CD8-positive, alpha-beta memory T cell (primary cell): ENCODE results near the gene P4HTM. TPM values are rescaled to one million over a fixed set of nuclear protein-coding genes. Genes with fewer than 3 reads are reported as not detected.

Experiments
- CTCF ChIA-PET: fragments of 350-600 bp; sonication (Branson Sonifier 250); formaldehyde crosslinking; loops from one replicate; lab custom pipeline; 2021; ENCODE audit warnings: antibody characterized with exemption; lab: Charles Lee
- POLR2A ChIA-PET: fragments of 350-600 bp; sonication (Branson Sonifier 250); formaldehyde crosslinking; loops from one replicate; lab custom pipeline; 2021; ENCODE audit warnings: antibody characterized with exemption; lab: Charles Lee
- DNase-seq, 5 donors: peaks; one replicate each; pipeline versions ENCODE4 v3.0.0 to v3.0.0-alpha.2; 2020 to 2022; ENCODE audit warnings: mixed read lengths in 1 of 5
- H3K27ac ChIP-seq: one replicate; pipeline ENCODE4 v1.7.0; 2013; ENCODE audit warnings: low read depth, mild to moderate bottlenecking, low read length, moderate library complexity
- H3K27me3 ChIP-seq: 2 replicates; pipeline ENCODE4 v1.7.0; 2013; ENCODE audit warnings: low read length, mild to moderate bottlenecking; ENCODE audit not compliant: insufficient read depth, poor library complexity, severe bottlenecking
- H3K36me3 ChIP-seq: 2 replicates; pipeline ENCODE4 v1.7.0; 2013; ENCODE audit warnings: mild to moderate bottlenecking, low read length, moderate library complexity; ENCODE audit not compliant: insufficient read depth
- H3K4me1 ChIP-seq: 2 replicates; pipeline ENCODE4 v1.7.0; 2013; ENCODE audit warnings: mild to moderate bottlenecking, low read length, moderate library complexity; ENCODE audit not compliant: insufficient read depth
- H3K4me3 ChIP-seq: 2 replicates; pipeline ENCODE4 v1.7.0; 2013; ENCODE audit warnings: mild to moderate bottlenecking, low read length
- H3K9me3 ChIP-seq: 2 replicates; pipeline ENCODE4 v1.7.0; 2013; ENCODE audit warnings: mild to moderate bottlenecking, low read length
- H3K27ac Mint-ChIP-seq, 8 donors: one replicate each; pipeline ENCODE4 v1.8.0; 2020 to 2021; ENCODE audit warnings: mixed read lengths in 8 of 8, mild to moderate bottlenecking in 6 of 8, inconsistent platforms in 3 of 8, moderate library complexity in 3 of 8
- H3K27me3 Mint-ChIP-seq, 2 donors: one replicate each; pipeline ENCODE4 v1.8.0; 2020 to 2021; ENCODE audit warnings: mixed read lengths in 2 of 2, mild to moderate bottlenecking in 1 of 2, moderate library complexity in 1 of 2
- H3K36me3 Mint-ChIP-seq, 3 donors: one replicate each; pipeline ENCODE4 v1.8.0; 2020 to 2021; ENCODE audit warnings: mixed read lengths in 3 of 3, inconsistent platforms in 1 of 3, mild to moderate bottlenecking in 1 of 3
- H3K4me1 Mint-ChIP-seq, 3 donors: one replicate each; pipeline ENCODE4 v1.8.0; 2020 to 2021; ENCODE audit warnings: mixed read lengths in 3 of 3, inconsistent platforms in 1 of 3, mild to moderate bottlenecking in 1 of 3
- H3K4me3 Mint-ChIP-seq, 7 donors: one replicate each; pipeline ENCODE4 v1.8.0; 2020 to 2021; ENCODE audit warnings: mixed read lengths in 7 of 7, mild to moderate bottlenecking in 6 of 7, moderate library complexity in 4 of 7, inconsistent platforms in 2 of 7
- H3K9me3 Mint-ChIP-seq, 5 donors: one replicate each; pipeline ENCODE4 v1.8.0; 2020 to 2022; ENCODE audit warnings: mixed read lengths in 5 of 5, mild to moderate bottlenecking in 3 of 5, moderate library complexity in 2 of 5, inconsistent platforms in 1 of 5
- polyA plus RNA-seq: library from polyadenylated mRNA; unstranded; fragments of 300-500 nt; fragmentation: Illumina TruSeq; gene quantifications from one replicate; pipeline ENCODE4 v1.2.3, GENCODE V29; 2021
- total RNA-seq, 2 experiments: library from RNA; stranded (reverse); gene quantifications; one replicate each; pipeline ENCODE4 v1.2.3, GENCODE V29; 2021

The P4HTM gene, protein sequence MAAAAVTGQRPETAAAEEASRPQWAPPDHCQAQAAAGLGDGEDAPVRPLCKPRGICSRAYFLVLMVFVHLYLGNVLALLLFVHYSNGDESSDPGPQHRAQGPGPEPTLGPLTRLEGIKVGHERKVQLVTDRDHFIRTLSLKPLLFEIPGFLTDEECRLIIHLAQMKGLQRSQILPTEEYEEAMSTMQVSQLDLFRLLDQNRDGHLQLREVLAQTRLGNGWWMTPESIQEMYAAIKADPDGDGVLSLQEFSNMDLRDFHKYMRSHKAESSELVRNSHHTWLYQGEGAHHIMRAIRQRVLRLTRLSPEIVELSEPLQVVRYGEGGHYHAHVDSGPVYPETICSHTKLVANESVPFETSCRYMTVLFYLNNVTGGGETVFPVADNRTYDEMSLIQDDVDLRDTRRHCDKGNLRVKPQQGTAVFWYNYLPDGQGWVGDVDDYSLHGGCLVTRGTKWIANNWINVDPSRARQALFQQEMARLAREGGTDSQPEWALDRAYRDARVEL
- total RNA-seq = 10 to 100 TPM; 28.6 to 33.0 TPM
- polyA plus RNA-seq = 35.0 TPM

DNA sequence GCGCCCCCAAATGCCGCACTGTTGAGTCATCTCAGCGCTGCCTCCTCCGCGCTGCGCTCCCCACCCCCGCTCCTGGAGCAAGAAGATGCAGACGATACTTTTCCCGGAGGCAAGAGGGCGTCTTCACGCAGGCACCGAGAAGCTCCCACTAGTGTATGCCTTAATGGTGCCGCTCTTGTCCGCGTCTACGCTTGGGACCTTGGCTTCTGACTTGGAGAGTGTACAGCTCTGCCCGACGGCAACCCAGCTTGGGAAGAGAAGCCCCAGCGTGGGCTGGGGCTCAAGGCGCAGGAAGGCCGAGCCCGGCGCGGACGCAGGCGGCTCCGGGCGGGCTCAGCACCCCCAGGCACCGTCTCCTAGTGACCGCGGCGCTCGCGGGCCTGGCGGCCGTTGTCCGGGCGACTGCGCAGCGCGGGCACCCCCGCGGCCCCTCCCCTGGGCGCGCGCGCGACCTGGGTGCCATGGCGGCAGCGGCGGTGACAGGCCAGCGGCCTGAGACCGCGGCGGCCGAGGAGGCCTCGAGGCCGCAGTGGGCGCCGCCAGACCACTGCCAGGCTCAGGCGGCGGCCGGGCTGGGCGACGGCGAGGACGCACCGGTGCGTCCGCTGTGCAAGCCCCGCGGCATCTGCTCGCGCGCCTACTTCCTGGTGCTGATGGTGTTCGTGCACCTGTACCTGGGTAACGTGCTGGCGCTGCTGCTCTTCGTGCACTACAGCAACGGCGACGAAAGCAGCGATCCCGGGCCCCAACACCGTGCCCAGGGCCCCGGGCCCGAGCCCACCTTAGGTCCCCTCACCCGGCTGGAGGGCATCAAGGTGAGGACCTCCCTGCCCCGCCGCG is at the start of gene P4HTM:
TSS of gene P4HTM (plus strand) at position 446 of the 840 bp plus-strand sequence. CDS start at position 462, 16 bp downstream.
- Histone ChIP-seq H3K4me3 (peak within 1 kb of the TSS; percentile 88), H3K4me1 (peaks cover 22% of the 10 kb centered on the region), H3K9me3 (no peaks in the 10 kb centered on the region), H3K27ac (peak within 1 kb of the TSS; percentile 75), H3K36me3 (no peaks in the 10 kb centered on the region), H3K27me3 (no peaks in the 10 kb centered on the region)
- POLR2A ChIA-PET = interaction anchor here (0.5 to 4.4 kb wide), 14 partner anchors 13 to 422 kb away, joined by 4 to 45 read pairs (median 6); partner anchors contain the start of genes DALRD3, IMPDH2, NDUFAF3 and QRICH1
- Mint-ChIP-seq H3K4me3 (peak within 1 kb of the TSS; percentile 92 to 99 (median 95)), H3K27me3 (no peaks in the 10 kb centered on the region), H3K9me3 (no peaks in the 10 kb centered on the region), H3K27ac (peak within 1 kb of the TSS; percentile 89 to 99 (median 93)), H3K4me1 (peaks cover 33 to 55% (median 49%) of the 10 kb centered on the region in 3 donors), H3K36me3 (peaks cover 0 to 38% (median 1%) of the 10 kb centered on the region in 3 donors)
- peak; percentile 57 to 85 (median 63) for DNase-seq
- CTCF ChIA-PET = interaction anchor here (0.9 to 7.4 kb wide), 10 partner anchors 9 to 167 kb away, joined by 3 to 109 read pairs (median 8); partner anchors contain the start of genes DALRD3, IMPDH2, NDUFAF3 and QRICH1

DNA sequence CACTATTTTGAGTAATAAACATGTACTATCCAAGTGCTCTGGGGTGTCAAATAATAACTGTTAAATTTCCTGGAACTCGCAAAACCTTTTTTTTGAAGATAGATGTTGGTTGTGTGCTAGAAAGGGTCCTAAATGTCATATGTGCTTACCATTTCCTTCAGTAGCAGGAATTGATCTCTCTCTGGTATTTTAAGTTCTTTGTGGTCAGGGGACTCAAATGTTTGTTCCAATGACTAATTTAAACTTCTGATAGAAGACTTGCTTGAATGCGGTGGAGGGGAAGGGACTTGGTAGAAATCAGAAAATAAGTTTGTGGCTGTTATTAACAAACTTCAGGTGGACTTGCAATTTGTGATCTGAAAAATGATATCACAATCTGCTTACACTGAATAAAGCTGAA is 44.6 kb upstream of the P4HTM start:
- no peaks in the 10 kb centered on the region for H3K27me3 ChIP-seq
- DNase-seq = no peak
- Mint-ChIP-seq H3K4me1 (peaks cover 32 to 54% (median 32%) of the 10 kb centered on the region in 3 donors), H3K27ac (peak overlapping the region; percentile 7 to 75 (median 67)), H3K36me3 (peaks cover 0 to 37% (median 3%) of the 10 kb centered on the region in 3 donors), H3K4me3 (no peak overlapping the region), H3K27me3 (no peaks in the 10 kb centered on the region), H3K9me3 (no peaks in the 10 kb centered on the region)
- no peaks in the 10 kb centered on the region for H3K36me3 ChIP-seq
- no peak overlapping the region for H3K27ac ChIP-seq
- H3K4me1 ChIP-seq = no peaks in the 10 kb centered on the region
- H3K9me3 ChIP-seq = no peaks in the 10 kb centered on the region
- no peak overlapping the region for H3K4me3 ChIP-seq
- POLR2A ChIA-PET = no interaction called here
- CTCF ChIA-PET = no interaction called here

- no peaks in the 10 kb centered on the region for H3K4me1 ChIP-seq
- POLR2A ChIA-PET = no interaction called here
- Mint-ChIP-seq H3K9me3 (no peaks in the 10 kb centered on the region), H3K27ac (peak overlapping the region in 5 of 8 donors; percentile 15 to 80 (median 61)), H3K4me3 (no peak overlapping the region), H3K4me1 (peaks cover 32 to 53% (median 32%) of the 10 kb centered on the region in 3 donors), H3K27me3 (no peaks in the 10 kb centered on the region), H3K36me3 (peaks cover 0 to 37% (median 3%) of the 10 kb centered on the region in 3 donors)
- no peaks in the 10 kb centered on the region for H3K36me3 ChIP-seq
- CTCF ChIA-PET = no interaction called here
- H3K4me3 ChIP-seq = no peak overlapping the region
- DNase-seq = no peak
- H3K27ac ChIP-seq = no peak overlapping the region
- H3K9me3 ChIP-seq = no peaks in the 10 kb centered on the region
- no peaks in the 10 kb centered on the region for H3K27me3 ChIP-seq
Observed at GRCh38 chr3:48945891-48946549, 44.0 kb upstream of the P4HTM start.

GRCh38 chr3:48949376-48949717 is 40.7 kb upstream of the P4HTM start:
- peaks cover 0 to 38% (median 5%) of the 10 kb centered on the region in 3 donors for H3K36me3 Mint-ChIP-seq
- H3K27me3 Mint-ChIP-seq = no peaks in the 10 kb centered on the region
- no peaks in the 10 kb centered on the region for H3K9me3 Mint-ChIP-seq
- H3K4me3 ChIP-seq = no peak overlapping the region
- H3K27ac Mint-ChIP-seq = no peak overlapping the region
- H3K27me3 ChIP-seq = no peaks in the 10 kb centered on the region
- H3K4me3 Mint-ChIP-seq = no peak overlapping the region
- peaks cover 29 to 51% (median 30%) of the 10 kb centered on the region in 3 donors for H3K4me1 Mint-ChIP-seq
- H3K27ac ChIP-seq = no peak overlapping the region
- CTCF ChIA-PET = no interaction called here
- no peaks in the 10 kb centered on the region for H3K4me1 ChIP-seq
- POLR2A ChIA-PET = no interaction called here
- H3K36me3 ChIP-seq = no peaks in the 10 kb centered on the region
- H3K9me3 ChIP-seq = no peaks in the 10 kb centered on the region
- DNase-seq = no peak

- Mint-ChIP-seq H3K27ac (peak overlapping the region in 3 of 8 donors; percentile 43 to 61 (median 61)), H3K9me3 (no peaks in the 10 kb centered on the region), H3K4me1 (peaks cover 23 to 44% (median 24%) of the 10 kb centered on the region in 3 donors), H3K36me3 (peaks cover 0 to 41% (median 5%) of the 10 kb centered on the region in 3 donors), H3K4me3 (no peak overlapping the region), H3K27me3 (no peaks in the 10 kb centered on the region)
- Histone ChIP-seq H3K27ac (no peak overlapping the region), H3K4me1 (no peaks in the 10 kb centered on the region), H3K4me3 (no peak overlapping the region), H3K9me3 (no peaks in the 10 kb centered on the region), H3K36me3 (no peaks in the 10 kb centered on the region), H3K27me3 (no peaks in the 10 kb centered on the region)
- no peak for DNase-seq
- ChIA-PET POLR2A (no interaction called here), CTCF (interaction anchor here (2.3 kb wide), 1 partner anchor 10 kb away, joined by 7 read pairs; no protein-coding TSS in a partner anchor)
Observed at GRCh38 chr3:48950051-48950450, 40.0 kb upstream of the P4HTM start.

DNA sequence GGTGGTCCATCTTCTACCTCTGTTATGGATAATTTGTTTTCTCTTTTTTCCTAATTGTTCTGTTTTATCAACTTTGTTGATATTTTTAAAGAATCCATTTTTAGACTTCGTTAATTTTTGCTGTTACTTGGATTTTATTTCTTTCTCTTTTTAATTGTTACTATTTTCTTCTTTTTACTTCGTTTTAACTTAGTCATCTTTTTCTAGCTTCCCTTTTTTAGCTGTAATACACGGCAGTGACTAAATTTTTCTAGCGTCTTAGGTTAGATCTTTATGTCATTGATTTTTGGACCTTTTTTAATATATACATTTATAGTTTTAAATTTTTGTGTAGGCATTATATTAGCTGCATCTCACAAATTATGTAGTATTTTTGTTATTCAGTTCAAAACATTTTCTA is 38.3 kb upstream of the P4HTM start:
- H3K4me1 Mint-ChIP-seq = peaks cover 22 to 33% (median 24%) of the 10 kb centered on the region in 3 donors
- peaks cover 0 to 34% (median 7%) of the 10 kb centered on the region in 3 donors for H3K36me3 Mint-ChIP-seq
- no peak overlapping the region for H3K27ac Mint-ChIP-seq
- ChIA-PET CTCF (interaction anchor here (0.7 to 2.7 kb wide), 10 partner anchors 9 to 265 kb away, joined by 3 to 7 read pairs (median 4); partner anchors contain the start of gene ARIH2), POLR2A (no interaction called here)
- no peak for DNase-seq
- Histone ChIP-seq H3K27ac (no peak overlapping the region), H3K36me3 (no peaks in the 10 kb centered on the region), H3K4me1 (no peaks in the 10 kb centered on the region), H3K4me3 (no peak overlapping the region), H3K27me3 (no peaks in the 10 kb centered on the region), H3K9me3 (no peaks in the 10 kb centered on the region)
- H3K4me3 Mint-ChIP-seq = no peak overlapping the region
- no peaks in the 10 kb centered on the region for H3K9me3 Mint-ChIP-seq
- no peaks in the 10 kb centered on the region for H3K27me3 Mint-ChIP-seq

- H3K36me3 ChIP-seq = no peaks in the 10 kb centered on the region
- Mint-ChIP-seq H3K36me3 (peaks cover 0 to 40% (median 10%) of the 10 kb centered on the region in 3 donors), H3K27ac (peak overlapping the region in 4 of 8 donors; percentile 3 to 66 (median 5)), H3K4me3 (no peak overlapping the region), H3K27me3 (no peaks in the 10 kb centered on the region), H3K4me1 (peaks cover 22 to 36% (median 25%) of the 10 kb centered on the region in 3 donors), H3K9me3 (no peaks in the 10 kb centered on the region)
- no peaks in the 10 kb centered on the region for H3K9me3 ChIP-seq
- H3K4me3 ChIP-seq = no peak overlapping the region
- peak; percentile 32 to 65 (median 38) for DNase-seq
- ChIA-PET CTCF (interaction anchor here (0.7 to 2.7 kb wide), 9 partner anchors 8 to 266 kb away, joined by 3 to 7 read pairs (median 4); no protein-coding TSS in a partner anchor), POLR2A (interaction anchor here (0.5 kb wide), 1 partner anchor 49 kb away, joined by 12 read pairs; no protein-coding TSS in a partner anchor)
- no peak overlapping the region for H3K27ac ChIP-seq
- no peaks in the 10 kb centered on the region for H3K4me1 ChIP-seq
- H3K27me3 ChIP-seq = no peaks in the 10 kb centered on the region
Observed at GRCh38 chr3:48952510-48953118, 37.4 kb upstream of the P4HTM start.
